Measurements from ENCODE around the gene TRPM3.

GRCh38 chr9:70798018-70798417, 323.4 kb downstream of the TRPM3 start:
- TF ChIP-seq RARB (CRISPR knock-in tag; IDR thresholded peaks at IDR 0.05) (no peak), ZNF70 (CRISPR knock-in tag; IDR thresholded peaks at IDR 0.05) (no peak), TOX (CRISPR knock-in tag; IDR thresholded peaks at IDR 0.05; ENCODE audit: borderline replicate concordance) (no peak), CREB5 (CRISPR knock-in tag; IDR thresholded peaks at IDR 0.05; ENCODE audit: low read depth) (no peak), ZFP30 (CRISPR knock-in tag; IDR thresholded peaks at IDR 0.05) (no peak), ZFP3 (CRISPR knock-in tag; IDR thresholded peaks at IDR 0.05) (no peak)

Measured in SK-N-SH treated with all-trans-retinoic acid at 6 μM for 48 hours (cell line).